Anterior cingulate cortex (tissue), 58 donors: ENCODE measurements around the gene ATP6V1B1.
A peak's percentile ranks its signal among the peaks of the same experiment; 100 is the strongest.
"Not testable (repeated sequence)": the region's sequence is repeated elsewhere in the genome, so short reads cannot be mapped to it uniquely, and the experiment has no call there.

ENCODE experiments used
- DNase-seq, 58 donors: peaks; one replicate each; lab custom pipeline; 2025; lab: John Stamatoyannopoulos, UW

ATP6V1B1 gene

DNA sequence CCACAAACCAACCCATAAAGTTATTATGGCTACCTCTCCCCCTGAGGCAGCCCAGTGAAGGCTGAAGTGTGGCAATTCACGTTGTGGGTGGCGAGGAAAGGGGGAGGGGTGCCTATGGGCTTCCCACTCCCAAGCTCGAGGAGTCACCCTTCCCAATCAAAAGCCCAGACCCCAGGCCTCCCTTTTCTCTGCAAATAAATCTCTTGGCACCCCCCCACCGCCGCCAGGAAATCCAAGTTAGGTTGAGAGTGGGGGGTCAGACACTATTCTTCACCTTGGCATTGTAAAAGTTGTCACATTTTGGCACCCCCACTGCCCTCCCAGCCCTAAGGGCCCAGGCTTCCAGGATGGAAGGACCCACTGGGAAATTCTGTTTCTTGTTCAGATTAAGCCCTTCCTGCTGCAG is 49.6 kb downstream of the ATP6V1B1 start:
- no peak for DNase-seq

DNA sequence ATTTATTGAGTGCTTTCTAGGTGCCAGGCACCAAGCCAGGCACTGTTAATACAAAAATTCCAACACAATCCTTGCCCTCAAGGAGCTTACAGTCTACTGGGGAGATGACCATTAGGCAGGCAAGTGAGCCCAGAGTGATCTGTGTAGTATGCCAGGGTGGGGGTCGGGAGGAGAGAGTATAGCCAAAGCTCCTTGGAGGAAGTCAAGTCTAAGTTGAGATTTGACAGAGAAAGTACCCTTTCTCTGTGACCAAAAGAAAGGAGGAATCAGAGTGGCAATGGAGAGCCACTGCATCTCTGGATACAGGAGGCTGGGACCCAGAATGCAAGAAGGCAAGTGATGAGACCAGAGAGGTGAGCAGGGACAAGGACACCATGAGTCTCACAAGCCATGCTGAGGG is 50.3 kb downstream of the ATP6V1B1 start:
- DNase-seq, result no peak

DNA sequence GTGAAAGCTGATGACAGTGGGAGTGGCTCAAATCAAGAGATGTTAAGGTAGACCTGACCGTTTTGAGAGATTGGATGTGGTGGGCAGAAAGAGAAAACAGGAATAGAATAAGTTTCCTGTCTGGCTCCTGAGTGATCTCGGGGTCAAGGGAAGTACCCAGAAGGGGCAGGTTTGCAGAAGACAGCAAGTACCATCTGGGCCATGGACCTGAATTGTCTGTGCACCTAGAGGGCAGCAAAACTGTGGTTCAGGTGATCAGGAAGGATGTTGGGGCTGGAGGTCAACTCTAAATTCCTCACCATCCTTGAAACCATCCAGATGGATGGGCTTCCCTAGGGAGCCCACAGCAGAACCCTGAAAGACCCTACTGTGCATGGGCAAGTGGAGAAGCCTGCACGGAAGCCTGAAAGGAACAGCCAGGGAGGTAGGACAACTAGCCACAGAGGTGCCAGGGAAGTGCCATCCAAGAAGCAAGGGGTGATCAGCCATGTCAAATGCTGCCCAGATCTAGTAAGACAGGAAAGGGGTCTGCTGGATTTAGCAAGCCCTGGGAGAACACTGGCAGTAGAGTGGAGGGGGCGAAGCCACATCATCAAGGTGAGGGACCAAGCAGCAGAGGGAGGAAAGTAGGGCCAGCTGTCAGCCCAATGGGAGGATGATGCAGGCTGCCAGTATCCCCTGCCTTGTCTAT is 50.9 kb downstream of the ATP6V1B1 start:
- no peak for DNase-seq

DNA sequence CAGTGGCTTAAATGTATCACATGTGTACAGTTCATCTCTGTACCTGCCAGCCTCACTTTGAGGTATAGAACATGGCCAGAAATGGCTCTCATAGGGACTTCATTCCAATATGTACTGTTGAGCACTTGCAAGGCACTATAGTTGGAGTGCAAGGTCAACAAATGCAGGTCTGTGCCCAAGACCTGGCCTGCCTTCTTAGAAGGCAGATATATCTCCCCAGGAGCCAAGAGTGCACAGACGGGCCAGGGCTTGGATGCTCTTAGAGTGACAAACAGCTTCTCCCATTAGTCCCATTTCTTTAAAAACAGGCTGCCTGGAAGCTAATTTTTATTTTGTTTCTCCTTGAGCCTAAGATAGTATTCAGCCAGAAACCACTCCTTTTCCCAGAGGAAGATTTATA is 51.7 kb downstream of the ATP6V1B1 start:
- DNase-seq, result no peak

DNA sequence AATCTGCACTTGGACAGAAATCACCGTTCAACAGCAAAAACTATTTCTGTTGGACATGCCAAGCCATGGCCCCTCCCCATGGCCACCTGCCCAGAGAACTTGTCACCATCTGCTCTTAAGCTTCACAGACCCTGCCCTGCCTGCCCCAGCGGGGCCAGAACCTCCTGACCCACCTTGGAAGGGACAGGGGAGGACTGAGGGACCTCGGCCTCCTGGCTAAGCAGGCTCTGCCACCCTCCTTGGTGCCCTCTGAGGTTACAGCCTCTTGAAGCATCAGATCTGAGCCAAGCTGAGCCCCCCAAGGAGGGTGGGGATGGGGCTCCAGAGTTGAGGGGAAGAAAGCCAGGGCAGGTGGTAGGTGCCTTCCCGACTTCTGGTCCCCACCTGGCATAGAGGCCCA is 52.5 kb downstream of the ATP6V1B1 start:
- peak in 1 of 58 donors; percentile 6 for DNase-seq

DNA sequence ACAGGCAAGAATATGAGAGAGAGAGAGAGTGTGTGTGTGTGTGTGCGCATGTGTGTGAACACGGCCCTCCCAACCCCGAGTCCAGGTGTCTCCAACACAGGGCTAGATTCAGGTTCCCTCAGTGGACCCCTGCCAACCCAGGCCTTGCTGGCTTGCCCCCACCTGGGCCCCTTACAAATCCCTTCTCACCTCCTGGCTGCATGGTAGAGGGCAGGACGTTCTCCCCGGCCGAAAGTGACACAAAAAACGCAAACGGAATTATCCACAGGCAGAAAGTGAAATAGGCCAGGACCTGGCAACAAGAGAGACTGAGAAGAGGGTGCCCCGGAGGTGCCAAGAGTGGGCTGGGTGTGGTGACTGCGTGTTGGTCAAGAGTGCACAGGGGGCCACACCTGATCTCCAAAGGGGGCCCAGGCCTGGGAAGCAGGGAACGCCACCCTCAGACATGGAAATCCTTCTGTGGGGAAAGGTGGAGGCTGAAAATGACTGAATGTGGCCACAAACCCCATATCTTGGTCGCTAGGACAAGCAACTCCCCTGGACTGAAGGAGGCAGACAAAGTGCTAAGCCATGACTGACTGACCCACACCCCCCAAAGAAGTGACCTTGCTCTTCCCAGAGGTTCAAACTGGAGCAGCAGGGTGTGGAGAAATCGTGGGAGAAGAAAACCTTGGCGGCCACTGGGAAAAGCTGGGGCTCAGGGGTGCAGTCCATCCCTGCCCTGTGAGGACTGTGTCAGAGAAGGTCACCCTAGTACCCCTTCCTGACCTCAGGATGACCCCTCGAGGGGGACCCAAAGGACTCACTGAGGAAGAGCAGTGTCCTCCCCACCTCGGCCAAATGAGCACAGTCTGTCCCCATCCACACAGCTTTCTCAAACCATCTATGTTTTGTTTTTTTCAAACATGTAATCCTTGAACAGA is 53.3 kb downstream of the ATP6V1B1 start:
- DNase-seq, result no peak

DNA sequence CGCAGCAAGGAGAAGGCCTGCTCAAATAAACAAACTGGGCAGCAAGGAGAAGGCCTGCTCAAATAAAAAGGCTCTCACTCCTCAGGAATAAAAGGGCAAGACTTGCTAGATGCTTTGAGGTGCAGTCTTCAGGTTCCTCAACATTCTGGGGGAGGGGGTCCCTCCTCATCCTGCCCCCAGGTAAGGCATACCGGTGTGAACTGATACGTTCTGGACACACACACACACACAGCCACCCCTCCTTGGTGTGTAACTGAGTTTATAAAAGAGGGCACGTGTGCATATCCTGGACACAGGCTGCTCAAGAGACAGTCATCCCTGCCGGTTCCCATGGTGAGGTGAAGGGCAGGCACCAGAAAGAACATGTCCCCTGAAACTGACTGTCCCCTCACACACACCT is 54.5 kb downstream of the ATP6V1B1 start:
- DNase-seq, result no peak

DNA sequence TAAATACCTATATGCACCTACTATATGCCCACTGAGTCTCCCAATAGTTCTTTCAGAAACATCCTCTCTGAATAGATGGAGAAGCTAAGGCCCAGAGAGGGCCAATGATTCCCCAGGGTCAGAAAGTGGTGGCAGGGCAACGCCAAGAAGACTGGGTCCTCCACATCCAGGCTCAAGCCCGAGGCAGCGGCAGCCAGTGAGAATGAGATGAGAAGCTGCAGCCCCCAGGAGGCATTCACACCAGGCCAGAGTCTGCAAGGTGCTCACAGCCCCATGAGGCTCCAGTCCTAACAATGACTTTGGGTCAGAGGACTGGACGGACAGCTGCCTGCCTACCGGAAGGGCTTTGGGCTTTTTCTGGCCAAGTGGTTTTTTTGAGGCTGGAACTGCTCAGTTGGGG is 55.4 kb downstream of the ATP6V1B1 start:
- no peak for DNase-seq

DNA sequence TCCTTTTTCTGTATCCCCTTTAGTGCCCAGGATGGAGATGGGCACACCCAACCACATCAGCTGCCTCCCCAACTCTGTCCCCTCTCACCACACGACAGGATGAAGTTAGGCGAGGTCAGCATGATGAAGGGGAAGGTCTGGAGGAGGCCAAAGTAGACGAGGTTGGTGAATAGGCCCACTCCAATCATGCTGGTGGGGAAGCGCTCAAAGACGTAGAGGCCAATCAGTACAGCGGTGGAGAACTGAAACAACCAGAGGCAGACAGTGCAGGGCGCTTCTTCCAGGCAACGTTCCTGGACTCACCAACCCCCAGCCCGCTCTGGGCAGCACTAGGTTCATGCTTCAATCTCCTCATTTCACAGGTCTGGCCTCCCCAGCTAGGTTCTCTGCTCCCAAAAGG is 56.0 kb downstream of the ATP6V1B1 start:
- DNase-seq, result no peak

DNA sequence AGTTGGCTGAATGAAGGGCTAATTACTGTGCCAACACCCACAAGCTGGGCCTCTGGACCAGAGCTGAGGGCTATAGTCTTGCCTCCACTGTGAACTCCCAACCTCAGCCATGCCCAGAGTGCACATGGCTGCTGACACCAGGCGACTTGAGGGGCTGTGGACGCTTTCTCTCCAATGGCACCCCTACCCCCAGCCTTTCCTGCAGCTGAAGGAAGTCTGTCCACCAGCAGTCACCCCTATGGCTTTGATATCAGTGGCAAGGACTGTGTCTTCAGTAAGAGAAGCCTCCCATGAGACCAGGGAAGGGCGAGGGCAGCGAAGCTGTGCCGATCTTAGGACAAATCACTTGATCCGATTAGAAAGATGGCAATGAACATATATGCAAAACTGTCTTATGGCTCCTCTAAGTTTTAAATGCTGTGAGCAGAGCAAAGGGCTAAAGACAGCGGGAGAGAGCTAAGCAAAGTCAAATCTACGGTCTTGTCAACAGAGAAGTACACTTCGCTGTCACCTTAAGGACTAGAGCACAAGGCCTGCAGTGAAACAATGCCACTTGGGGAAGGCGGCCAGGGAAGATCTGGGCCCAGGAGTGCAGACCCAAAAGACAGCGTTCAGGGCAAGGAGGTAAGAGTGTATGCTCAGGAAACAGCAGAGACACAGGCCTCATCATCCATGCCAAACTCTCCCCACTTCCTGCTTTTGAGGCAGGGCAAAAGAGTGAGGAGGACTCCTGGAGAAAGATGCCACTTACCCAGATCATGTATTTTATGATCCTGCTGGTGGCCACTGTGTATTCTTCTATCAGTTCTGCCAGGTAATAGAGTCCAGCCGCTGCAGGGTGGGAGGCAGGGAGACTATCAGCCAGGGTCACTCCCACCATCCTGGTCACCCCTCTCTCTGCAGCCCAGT is 57.5 kb downstream of the ATP6V1B1 start:
- DNase-seq, result no peak

DNA sequence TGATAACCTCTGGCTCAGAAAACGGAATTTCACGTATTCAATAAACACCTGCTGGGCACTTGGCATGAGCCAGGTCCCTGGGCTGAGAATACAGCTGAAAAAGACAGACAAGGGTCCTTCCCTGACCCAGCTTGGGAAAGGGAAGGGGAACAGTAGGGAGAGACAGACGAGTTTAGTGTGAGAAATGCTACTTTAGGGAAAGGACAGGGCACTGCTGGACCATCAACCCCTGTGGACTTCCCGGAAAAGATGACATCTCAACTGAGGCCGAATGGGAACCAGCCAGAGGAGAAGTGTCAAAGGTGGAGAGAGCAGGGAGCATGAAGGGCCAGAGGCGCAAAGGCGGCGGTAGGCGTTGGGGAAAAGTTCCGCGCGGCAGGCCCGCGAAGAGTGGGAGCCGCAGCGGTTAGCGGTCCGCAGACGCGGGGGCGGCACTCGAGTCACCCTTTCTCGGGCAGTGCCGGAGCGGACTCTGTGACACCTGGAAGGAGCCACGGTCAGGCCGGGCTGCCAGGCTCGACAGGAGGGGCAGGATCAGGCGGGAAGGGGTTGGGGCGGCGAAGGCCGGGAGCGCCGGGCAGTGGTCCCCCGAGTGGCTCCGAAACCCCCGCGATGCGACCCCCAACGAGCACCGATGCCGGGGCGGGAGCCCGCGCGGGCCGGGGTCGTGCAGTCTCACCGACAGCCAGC is 58.5 kb downstream of the ATP6V1B1 start:
- peak in 4 of 58 donors; percentile 32 to 59 (median 39) for DNase-seq

DNA sequence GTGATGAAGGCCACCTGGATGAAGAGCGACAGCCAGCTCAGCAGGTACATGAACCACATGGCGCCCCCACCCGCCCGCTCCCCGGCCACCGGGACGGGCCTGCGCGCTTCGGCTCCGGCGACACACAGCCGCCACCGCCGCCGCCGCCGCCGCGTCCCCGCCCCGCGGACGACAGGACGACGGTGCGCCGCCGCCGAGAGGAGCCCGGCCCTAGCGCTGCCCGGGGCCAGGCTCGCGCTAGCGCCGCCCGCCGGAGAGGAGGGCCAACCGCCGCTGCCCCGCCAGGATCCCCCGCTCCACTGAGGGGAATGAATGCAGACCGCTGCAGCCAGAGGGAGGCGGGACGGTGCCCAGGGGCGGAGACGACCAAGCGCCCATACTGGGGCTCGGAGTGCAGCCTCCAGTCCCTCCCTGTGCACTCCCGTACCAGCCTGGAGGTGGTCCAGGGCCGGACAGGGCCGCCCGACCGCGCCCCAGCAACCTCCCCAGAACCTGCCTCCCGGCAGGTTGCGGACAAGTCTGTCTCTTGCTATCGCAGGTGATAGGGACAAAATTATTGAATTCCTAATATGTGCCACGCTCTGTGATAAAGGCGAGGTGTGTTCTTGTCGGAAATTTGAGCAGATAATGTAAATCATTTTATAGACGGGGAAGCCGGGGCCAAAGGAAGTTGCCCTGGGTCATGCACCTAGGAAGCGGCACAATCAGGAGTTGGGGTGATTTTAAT is 59.2 kb downstream of the ATP6V1B1 start, which contains the start of gene TEX261:
Gene TEX261 (minus strand): TSS at position 175 of the 727 bp plus-strand sequence. CDS start 116 bp downstream, at position 59.
- DNase-seq, result peak; percentile 23 to 93 (median 80)

DNA sequence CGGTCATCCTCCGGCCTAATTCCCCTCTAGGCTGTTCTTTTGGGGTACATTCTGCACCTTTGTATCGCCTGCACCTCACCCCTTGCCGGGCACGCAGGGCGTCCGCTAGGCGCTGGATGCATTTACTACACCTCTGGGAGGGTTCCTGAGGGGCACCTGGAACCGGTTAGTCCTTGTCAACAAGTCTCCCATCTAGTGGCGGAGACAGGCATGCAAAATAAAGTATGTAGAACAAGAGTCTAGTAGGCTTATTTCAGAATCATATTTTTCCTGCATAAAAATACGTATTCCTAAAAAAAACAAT is 59.7 kb downstream of the ATP6V1B1 start:
- DNase-seq, result peak in 10 of 58 donors; percentile 12 to 55 (median 28)

DNA sequence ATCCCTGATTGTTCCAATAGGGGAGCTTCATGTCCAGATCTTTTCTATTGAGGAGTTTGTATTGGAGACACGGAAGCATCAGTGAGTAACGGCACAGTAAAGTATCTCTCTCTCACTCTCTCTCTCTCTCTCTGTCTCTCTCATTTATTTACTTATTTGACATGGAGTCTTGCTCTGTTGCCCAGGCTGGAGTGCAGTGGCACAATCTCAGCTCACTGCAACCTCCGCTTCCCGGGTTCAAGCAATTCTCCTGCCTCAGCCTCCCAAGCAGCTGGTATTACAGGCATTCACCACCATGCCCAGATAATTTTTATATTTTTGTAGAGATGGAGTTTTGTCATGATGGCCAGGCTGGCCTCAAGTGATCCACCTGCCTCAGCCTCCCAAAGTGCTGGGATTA is 63.2 kb downstream of the ATP6V1B1 start:
- not testable (repeated sequence) for DNase-seq

DNA sequence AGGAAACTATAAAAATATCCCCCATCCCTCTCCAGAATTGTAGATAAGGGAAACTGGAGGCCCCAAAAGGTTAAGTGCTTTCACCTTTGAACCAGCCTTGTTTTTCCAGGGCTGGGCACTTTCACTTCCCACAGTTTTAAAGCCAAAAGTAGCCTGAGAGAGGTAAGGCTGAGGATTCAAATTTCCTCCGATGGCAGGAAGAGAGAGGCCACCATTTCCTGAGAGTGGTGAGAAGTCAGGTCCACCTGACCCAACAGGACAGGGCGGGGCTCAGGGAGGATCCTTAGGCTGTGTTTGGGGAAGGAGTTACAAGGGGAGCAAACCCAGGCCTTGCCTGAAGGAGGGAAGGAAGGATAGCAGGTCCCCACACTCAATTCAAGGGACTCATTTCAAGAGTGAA is 63.7 kb downstream of the ATP6V1B1 start:
- no peak for DNase-seq

DNA sequence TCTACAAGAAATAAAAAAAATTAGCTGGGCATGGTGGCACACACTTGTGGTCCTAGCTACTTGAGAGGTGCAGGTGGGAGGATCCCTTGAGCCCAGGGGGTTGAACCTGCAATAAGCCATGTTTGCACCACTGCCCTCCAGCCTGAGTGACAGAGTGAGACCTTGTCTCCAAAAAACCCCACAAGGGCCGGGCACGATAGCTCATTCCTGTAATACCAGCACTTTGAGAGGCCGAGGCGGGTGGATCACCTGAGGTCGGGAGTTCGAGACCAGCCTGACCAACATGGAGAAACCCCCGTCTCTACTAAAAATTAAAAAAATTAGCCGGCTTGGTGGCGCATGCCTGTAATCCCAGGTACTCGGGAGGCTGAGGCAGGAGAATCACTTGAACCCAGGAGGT is 64.2 kb downstream of the ATP6V1B1 start:
- DNase-seq, result not testable (repeated sequence)

DNA sequence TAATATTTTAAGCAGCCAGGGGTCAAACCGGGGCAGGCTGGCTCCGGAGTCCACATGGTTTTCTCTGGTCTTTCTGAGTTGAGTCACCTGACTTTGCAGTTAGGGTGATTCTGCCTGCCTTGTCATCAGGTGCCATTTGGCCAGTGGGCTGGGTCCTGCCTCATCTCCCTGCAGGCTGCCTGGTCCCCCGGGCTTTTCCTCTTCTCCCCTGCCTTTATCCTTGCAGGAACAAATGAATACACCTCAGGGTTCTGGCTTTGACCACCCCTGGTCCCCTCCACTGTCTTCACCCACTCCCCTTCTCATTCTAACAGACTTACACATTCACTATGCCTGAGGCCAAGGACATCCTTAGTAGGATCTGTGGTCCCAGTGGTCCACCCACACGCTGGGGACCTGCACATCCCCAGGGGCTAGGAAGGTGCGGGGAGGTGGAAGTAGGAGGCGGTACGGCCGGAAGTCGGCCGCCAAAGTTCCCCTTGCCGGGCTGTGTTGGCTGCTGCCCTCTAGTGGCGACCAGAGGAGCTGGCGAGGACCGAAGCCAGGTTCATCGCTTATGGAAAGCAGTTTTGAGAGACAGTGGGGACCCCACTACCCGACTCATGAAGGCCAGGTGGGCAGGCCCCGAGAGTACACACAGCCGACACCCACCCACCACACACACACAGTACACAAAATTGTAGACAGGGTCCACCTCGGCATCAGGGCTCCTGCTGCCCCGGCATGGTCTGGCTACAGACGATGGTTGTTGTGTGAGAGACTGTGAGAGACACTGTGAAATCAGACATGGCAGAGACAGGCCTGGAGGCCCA is 65.3 kb downstream of the ATP6V1B1 start:
- peak in 51 of 58 donors; percentile 6 to 75 (median 41) for DNase-seq

DNA sequence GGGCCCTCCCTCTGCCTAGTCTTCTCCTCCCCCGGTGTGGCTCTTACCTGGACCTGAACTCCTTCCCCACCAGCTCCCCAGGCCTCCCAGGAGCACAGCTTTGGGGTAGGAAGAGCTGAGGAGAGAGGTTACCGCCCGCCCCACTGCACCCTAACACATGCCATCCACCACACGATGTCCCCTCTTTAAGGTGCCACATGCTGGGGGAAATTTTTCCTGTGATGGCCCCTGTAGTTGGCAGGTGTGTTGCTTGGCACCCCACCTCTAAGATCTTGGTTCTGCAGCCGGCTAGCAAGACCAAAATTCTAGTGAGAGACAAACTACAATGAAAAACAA is 65.9 kb downstream of the ATP6V1B1 start:
- no peak for DNase-seq
